ENCODE results near the gene DYDC2.

The DYDC2 gene

DNA sequence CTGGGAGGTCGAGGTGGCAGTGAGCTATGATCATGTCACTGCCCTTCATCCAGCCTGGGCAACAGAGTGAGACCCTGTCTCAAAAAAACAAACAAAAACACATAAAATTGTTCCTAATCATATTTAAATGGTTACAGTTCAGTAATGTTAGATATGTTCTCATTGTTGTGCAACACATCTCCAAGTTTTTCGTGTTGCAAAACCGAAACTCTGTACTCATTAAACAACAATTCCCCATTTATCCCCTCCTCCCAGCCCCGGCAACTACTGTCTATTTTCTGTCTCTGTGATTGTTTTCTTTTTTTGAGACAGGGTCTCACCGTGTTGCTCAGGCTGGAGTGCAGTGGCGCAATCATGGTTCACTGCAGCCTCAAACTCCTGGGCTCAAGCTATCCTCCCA is 35.7 kb downstream of the DYDC2 start:
- no peaks in the 10 kb centered on the region for H3K36me3 ChIP-seq
- no peak for DNase-seq
- H3K27me3 ChIP-seq, result no peaks in the 10 kb centered on the region
- H3K9me3 ChIP-seq, result no peaks in the 10 kb centered on the region
- H3K4me3 ChIP-seq (ENCODE audit: low read depth, low read length), result no peak overlapping the region
- no peaks in the 10 kb centered on the region; the same call in 1 of the 2 replicates for H3K4me1 ChIP-seq
- TF ChIP-seq, protein P1, sequence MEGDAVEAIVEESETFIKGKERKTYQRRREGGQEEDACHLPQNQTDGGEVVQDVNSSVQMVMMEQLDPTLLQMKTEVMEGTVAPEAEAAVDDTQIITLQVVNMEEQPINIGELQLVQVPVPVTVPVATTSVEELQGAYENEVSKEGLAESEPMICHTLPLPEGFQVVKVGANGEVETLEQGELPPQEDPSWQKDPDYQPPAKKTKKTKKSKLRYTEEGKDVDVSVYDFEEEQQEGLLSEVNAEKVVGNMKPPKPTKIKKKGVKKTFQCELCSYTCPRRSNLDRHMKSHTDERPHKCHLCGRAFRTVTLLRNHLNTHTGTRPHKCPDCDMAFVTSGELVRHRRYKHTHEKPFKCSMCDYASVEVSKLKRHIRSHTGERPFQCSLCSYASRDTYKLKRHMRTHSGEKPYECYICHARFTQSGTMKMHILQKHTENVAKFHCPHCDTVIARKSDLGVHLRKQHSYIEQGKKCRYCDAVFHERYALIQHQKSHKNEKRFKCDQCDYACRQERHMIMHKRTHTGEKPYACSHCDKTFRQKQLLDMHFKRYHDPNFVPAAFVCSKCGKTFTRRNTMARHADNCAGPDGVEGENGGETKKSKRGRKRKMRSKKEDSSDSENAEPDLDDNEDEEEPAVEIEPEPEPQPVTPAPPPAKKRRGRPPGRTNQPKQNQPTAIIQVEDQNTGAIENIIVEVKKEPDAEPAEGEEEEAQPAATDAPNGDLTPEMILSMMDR (IDR thresholded peaks at IDR 0.05; ENCODE audit: low read depth, low read length), result no peak

DNA sequence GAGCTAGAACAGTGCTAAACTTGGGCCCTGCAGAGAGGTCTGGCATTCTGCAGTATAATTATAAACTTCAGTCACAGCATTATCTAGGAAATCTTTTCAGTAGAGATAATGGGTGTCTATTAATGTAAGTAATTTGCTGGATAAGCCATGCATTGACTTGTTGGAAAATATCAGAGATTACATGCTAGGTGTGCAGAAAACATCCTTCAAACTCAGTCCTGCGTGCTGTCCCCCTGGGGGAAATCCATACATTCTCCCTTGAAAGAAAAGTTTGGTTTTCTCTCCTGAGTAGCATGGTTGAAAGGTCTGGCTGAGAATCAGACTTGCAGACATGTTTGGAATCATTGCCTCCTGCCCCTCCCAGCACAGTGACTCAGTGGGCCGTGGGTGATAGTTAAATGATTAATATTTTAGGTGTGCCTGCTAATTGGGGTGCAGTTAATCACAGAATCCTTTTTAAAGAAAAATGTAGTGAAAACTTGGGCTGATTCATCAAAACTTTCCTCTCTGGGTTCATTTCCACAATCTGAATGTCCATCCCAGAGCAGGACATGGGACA is 37.9 kb downstream of the DYDC2 start:
- no peak for DNase-seq
- Histone ChIP-seq H3K36me3 (no peaks in the 10 kb centered on the region), H3K4me1 (no peaks in the 10 kb centered on the region), H3K9me3 (no peaks in the 10 kb centered on the region), H3K27me3 (no peaks in the 10 kb centered on the region), H3K4me3 (ENCODE audit: low read depth, low read length) (no peak overlapping the region)
- TF ChIP-seq, protein P1 (IDR thresholded peaks at IDR 0.05; ENCODE audit: low read depth, low read length), result no peak

- no peak overlapping the region for H3K4me3 ChIP-seq (ENCODE audit: low read depth, low read length)
- H3K36me3 ChIP-seq, result no peaks in the 10 kb centered on the region
- H3K27me3 ChIP-seq, result no peaks in the 10 kb centered on the region
- H3K9me3 ChIP-seq, result no peaks in the 10 kb centered on the region
- TF ChIP-seq, protein P1 (IDR thresholded peaks at IDR 0.05; ENCODE audit: low read depth, low read length), result no peak
- no peak for DNase-seq
- H3K4me1 ChIP-seq, result no peaks in the 10 kb centered on the region
Measured at GRCh38 chr10:80397014-80397413, 40.4 kb downstream of the DYDC2 start.

DNA sequence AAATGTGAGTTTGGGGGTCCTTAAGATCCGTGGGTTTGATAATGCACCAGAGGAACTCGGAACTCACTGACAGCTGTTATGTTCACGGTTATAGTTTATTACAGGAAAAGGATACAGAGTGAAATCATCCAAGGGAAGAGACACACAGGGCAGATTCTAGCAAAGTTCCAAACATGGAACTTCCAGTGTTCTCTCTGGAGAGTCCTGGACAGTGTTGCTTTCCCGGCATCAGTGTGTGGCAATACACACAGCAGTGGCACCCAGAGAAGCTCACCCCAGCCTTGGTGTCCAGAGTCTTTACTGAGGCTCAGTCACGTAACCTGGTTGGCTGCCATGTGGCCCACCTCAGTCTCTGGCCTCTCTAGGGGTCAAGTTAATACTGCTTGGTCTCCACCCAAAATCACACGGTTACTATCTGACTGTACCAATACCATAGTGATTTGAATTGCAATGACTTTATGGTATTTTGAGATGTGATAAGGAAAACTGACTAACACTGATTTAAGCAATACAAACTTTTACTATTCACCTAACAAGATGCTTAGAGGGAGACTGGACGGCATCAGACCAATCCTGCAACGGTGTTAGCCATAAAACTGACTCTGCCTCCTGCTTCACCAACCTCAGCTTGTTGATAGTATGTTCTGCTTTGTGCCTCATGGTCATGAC is 43.7 kb downstream of the DYDC2 start:
- H3K27me3 ChIP-seq, result no peaks in the 10 kb centered on the region
- no peak overlapping the region for H3K4me3 ChIP-seq (ENCODE audit: low read depth, low read length)
- H3K36me3 ChIP-seq, result no peaks in the 10 kb centered on the region
- DNase-seq, result no peak
- TF ChIP-seq, protein P1 (IDR thresholded peaks at IDR 0.05; ENCODE audit: low read depth, low read length), result no peak
- no peaks in the 10 kb centered on the region for H3K4me1 ChIP-seq
- H3K9me3 ChIP-seq, result no peaks in the 10 kb centered on the region

DNA sequence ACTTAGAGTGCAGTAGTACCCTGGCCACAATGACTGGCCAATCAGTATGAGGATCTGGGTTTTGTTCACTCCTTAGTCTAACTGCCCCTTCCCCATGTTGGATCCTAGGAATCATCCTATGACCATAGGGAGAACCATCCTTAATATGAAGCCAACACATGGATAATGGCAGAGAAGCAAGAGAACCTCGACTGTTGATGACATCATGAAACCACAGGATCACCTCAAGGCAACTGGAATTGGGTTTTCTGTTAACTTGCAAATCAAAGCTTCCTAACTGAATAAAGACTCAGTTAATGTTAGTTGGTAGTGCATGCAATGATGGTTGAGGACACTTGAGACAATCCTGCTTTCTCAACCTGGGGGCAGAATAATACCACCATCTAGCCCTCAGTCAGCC is 48.5 kb downstream of the DYDC2 start:
- no peaks in the 10 kb centered on the region for H3K36me3 ChIP-seq
- no peaks in the 10 kb centered on the region for H3K9me3 ChIP-seq
- no peak overlapping the region for H3K4me3 ChIP-seq (ENCODE audit: low read depth, low read length)
- H3K4me1 ChIP-seq, result peaks cover 2% of the 10 kb centered on the region
- TF ChIP-seq, protein P1 (IDR thresholded peaks at IDR 0.05; ENCODE audit: low read depth, low read length), result no peak
- DNase-seq, result no peak
- no peaks in the 10 kb centered on the region for H3K27me3 ChIP-seq

DNA sequence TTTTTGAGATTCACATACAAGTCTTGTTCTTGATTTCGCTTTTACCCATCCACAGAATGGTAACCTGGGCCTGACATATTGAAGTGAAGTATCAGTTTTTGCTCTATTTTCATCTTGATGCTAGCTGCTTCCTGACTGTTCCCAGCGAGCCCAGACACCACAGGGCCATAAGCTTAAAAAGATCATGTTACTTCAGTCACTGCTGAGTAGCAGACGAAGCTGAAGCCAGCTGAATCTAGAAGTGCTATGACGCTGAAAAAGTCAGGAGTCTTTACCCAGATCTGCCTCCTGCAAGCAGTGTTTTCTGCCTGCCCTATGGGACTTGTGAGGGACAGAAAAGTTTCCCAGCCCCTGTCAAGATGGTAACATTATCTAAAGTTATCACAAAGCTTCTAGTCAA is 49.0 kb downstream of the DYDC2 start:
- TF ChIP-seq, protein P1 (IDR thresholded peaks at IDR 0.05; ENCODE audit: low read depth, low read length), result no peak
- H3K9me3 ChIP-seq, result no peaks in the 10 kb centered on the region
- peaks cover 8% of the 10 kb centered on the region for H3K4me1 ChIP-seq
- DNase-seq, result no peak
- H3K27me3 ChIP-seq, result no peaks in the 10 kb centered on the region
- H3K36me3 ChIP-seq, result no peaks in the 10 kb centered on the region
- no peak overlapping the region for H3K4me3 ChIP-seq (ENCODE audit: low read depth, low read length)
